AG04450 (cell line): ENCODE measurements around the gene TULP1. TPM values are rescaled to one million over a fixed set of nuclear protein-coding genes. Genes with fewer than 3 reads are reported as not detected.

Experiments
- CTCF ChIA-PET: fragments of 300-600, 350-600 bp; formaldehyde crosslinking; extraction: SDS; loops from one replicate; lab custom pipeline; 2022; ENCODE audit warnings: antibody characterized with exemption, inconsistent platforms; lab: Charles Lee
- POLR2A ChIA-PET: fragments of 350-600 bp; formaldehyde crosslinking; extraction: SDS; loops from one replicate; lab custom pipeline; 2021; ENCODE audit warnings: antibody characterized with exemption, inconsistent platforms; lab: Yijun Ruan, JAX
- DNase-seq: peaks from one replicate; pipeline ENCODE4 v3.0.0-alpha.2; 2011; ENCODE audit warnings: low read depth, low spot score
- H3K27ac ChIP-seq: one replicate; pipeline ENCODE4 v1.5.1; 2012; ENCODE audit warnings: low read depth, low read length, control low read depth
- H3K27me3 ChIP-seq: one replicate; pipeline ENCODE4 v1.6.0; 2012; ENCODE audit warnings: low read length; ENCODE audit not compliant: control insufficient read depth, insufficient read depth
- H3K4me3 ChIP-seq: 2 replicates; pipeline ENCODE4 v1.5.1; 2011; ENCODE audit warnings: mild to moderate bottlenecking, low read depth, low read length, control low read depth
- H3K9me3 ChIP-seq: 2 replicates; pipeline ENCODE4 v1.5.1; 2012; ENCODE audit warnings: low read length; ENCODE audit not compliant: control insufficient read depth, insufficient read depth
- CTCF ChIP-seq: IDR thresholded peaks from 2 replicates; pipeline ENCODE4 v1.5.1; 2011; ENCODE audit warnings: low read depth, low read length, control low read depth, inconsistent platforms
- polyA plus RNA-seq: library from polyadenylated mRNA; depleted of rRNA; stranded (reverse); fragments of >200 nt; gene quantifications from 2 replicates; pipeline ENCODE4 v1.2.3, GENCODE V29; 2011

Gene TULP1
- polyA plus RNA-seq, 1 experiment: not detected

GRCh38 chr6:35475573-35475972, 37.1 kb downstream of the TULP1 start:
- no peak for DNase-seq
- ChIA-PET POLR2A (no interaction called here), CTCF (interaction anchor here (1.4 kb wide), 1 partner anchor 8 kb away, joined by 3 read pairs; the partner anchor contains the start of gene RPL10A)
- H3K27me3 ChIP-seq: no peaks in the 10 kb centered on the region
- no peak overlapping the region for H3K27ac ChIP-seq
- no peak overlapping the region for H3K4me3 ChIP-seq
- no peak for TF ChIP-seq CTCF
- H3K9me3 ChIP-seq: no peaks in the 10 kb centered on the region

- Histone ChIP-seq H3K27me3 (no peaks in the 10 kb centered on the region), H3K4me3 (no peak overlapping the region), H3K9me3 (no peaks in the 10 kb centered on the region), H3K27ac (no peak overlapping the region)
- TF ChIP-seq CTCF: no peak
- POLR2A ChIA-PET: interaction anchor here (0.6 kb wide), 1 partner anchor 42 kb away, joined by 6 read pairs; no protein-coding TSS in a partner anchor
- CTCF ChIA-PET: no interaction called here
- DNase-seq: no peak
Observed at GRCh38 chr6:35474942-35475570, 37.6 kb downstream of the TULP1 start.

GRCh38 chr6:35474131-35474941, 38.4 kb downstream of the TULP1 start:
- TF ChIP-seq CTCF: no peak
- CTCF ChIA-PET: no interaction called here
- H3K9me3 ChIP-seq: no peaks in the 10 kb centered on the region
- POLR2A ChIA-PET: interaction anchor here (0.6 to 1.8 kb wide), 5 partner anchors 11 to 187 kb away, joined by 3 to 21 read pairs (median 6); partner anchors contain the start of gene TEAD3
- no peak overlapping the region for H3K4me3 ChIP-seq
- no peaks in the 10 kb centered on the region for H3K27me3 ChIP-seq
- H3K27ac ChIP-seq: peak overlapping the region; percentile 39
- DNase-seq: no peak

- H3K9me3 ChIP-seq: no peaks in the 10 kb centered on the region; the same call in 1 of the 2 replicates
- H3K27ac ChIP-seq: peak overlapping the region; percentile 39
- no peak for TF ChIP-seq CTCF
- H3K27me3 ChIP-seq: no peaks in the 10 kb centered on the region
- POLR2A ChIA-PET: interaction anchor here (0.6 to 1.8 kb wide), 4 partner anchors 12 to 187 kb away, joined by 3 to 21 read pairs (median 6); partner anchors contain the start of gene TEAD3
- CTCF ChIA-PET: no interaction called here
- no peak overlapping the region for H3K4me3 ChIP-seq
- no peak for DNase-seq
Observed at GRCh38 chr6:35473850-35474130, 38.9 kb downstream of the TULP1 start.
